ENCODE data around the gene CD2.

Gene CD2

DNA sequence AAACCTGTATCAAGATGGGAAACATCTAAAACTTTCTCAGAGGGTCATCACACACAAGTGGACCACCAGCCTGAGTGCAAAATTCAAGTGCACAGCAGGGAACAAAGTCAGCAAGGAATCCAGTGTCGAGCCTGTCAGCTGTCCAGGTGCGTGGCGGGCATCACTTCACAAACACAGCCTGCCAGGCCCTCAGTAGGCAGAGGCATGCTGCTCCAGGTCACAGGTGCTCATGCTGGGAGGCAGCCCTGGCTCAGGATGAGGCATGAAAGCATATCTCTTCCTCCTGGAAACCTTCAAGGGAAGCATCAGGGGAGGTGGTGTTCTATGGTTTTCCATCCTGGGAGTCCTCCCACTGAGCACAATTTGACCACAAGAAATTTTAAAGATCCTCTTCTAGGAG is 6.3 kb downstream of the CD2 start:
- no peak for DNase-seq
- TF ChIP-seq POLR2A (IDR thresholded peaks at IDR 0.05; ENCODE audit: low read length) (no peak), GATA1 (IDR thresholded peaks at IDR 0.05; ENCODE audit: low read depth, low read length) (no peak)

DNA sequence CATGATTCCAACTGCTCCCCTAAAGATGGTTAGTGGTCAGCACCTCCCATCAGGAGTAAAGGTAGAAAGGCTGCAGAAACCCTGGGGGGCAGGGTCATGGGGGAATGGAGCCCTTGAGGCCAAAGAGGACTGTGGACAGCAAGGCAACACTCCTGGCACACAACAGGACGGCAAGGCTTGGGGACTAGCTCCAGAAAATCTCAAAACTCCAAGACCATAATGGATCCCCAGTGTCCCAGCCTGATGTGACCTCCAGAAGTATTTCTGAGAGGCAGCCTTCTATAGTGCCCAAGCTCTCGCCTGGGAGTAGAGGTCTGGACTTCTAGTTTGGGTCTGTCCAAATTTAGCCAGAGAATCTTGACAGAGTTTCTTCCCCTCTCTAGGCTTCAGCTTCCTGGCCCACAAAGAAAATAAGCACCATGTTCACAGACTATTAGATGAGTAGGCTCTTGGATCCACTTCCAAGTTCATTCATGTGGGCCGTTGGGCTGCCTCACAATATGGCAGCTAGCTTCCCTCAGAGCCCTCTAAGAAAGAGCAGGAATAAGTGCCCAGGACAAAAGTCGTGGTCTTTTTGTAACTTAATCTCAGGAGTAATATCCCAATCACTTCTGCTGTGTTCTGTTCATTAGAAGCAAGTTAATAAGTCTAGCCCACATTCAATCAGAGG is 6.9 kb downstream of the CD2 start:
- TF ChIP-seq GATA1 (IDR thresholded peaks at IDR 0.05; ENCODE audit: low read depth, low read length) (no peak), POLR2A (IDR thresholded peaks at IDR 0.05; ENCODE audit: low read length) (no peak)
- no peak for DNase-seq

DNA sequence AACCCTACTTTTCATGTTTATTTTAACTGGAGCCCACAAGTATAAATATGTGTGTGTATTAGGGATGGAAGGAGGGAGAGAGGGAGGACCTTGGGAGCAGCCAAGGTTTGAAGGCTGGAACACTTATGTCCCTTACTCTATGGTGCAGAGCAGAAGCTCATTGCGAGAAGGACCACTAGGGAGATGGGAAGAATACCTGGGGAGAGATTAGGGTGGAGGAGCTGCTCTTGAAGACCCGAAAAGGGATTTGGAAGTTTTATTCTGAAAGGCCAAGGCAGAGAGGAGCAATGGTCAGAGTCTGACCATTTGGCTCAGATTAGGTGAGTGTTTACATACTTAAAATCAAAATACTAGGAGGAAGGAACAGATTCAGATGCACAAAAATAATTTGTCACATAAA is 8.1 kb downstream of the CD2 start:
- TF ChIP-seq GATA1 (IDR thresholded peaks at IDR 0.05; ENCODE audit: low read depth, low read length) = no peak
- no peak for DNase-seq

DNA sequence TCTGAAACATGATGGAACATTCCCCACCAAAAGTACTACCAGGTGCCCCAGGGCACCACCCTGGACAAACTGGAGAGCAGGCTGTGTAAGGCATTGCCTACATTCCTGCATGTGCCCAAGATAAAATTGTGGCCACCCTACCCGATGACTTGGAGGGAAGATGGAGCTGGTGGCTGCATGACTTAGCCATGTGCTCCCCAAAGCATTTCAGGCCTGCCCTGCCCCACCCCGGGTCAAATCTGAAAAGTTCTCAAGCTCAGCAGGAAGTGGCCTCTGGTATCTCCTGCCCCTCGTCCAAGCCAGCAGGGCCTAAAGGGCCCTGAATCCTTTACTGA is 8.5 kb downstream of the CD2 start:
- no peak for DNase-seq
- TF ChIP-seq GATA1 (IDR thresholded peaks at IDR 0.05; ENCODE audit: low read depth, low read length) = no peak
- no peak for TF ChIP-seq POLR2A (IDR thresholded peaks at IDR 0.05; ENCODE audit: low read length)

DNA sequence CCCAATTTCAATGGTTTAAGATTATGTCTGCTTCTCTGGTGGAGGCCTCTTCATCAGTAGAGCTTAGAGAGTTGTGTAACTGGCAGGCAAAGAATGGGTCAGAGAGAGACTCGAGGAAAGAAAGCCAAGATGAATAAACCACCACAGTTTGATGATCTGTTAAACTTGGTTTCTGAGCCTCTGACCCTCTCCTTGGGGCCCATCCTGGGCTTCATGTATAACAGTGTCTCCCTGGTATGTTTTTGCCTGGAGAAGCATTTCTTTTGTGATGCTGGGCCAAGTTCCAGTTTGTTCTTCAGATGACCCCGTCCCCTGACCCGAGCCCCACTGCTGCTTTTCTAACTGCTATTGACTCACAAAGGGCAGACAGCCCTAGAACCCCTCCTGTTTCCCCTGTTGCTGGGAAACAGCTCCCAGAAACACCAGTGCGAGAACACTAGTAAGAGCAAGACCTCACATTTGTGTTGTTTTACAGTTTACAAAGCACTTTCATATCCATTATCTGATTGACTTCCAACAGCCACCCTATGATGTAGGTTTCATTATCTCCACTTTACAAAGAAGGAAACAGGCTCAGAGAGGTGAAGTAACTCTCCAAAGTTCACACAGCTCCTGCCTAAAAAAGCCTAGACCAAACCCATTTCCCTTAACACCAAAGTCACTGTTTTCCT is 9.0 kb downstream of the CD2 start:
- TF ChIP-seq POLR2A (IDR thresholded peaks at IDR 0.05; ENCODE audit: low read length) (no peak), GATA1 (IDR thresholded peaks at IDR 0.05; ENCODE audit: low read depth, low read length) (no peak)
- no peak for DNase-seq

DNA sequence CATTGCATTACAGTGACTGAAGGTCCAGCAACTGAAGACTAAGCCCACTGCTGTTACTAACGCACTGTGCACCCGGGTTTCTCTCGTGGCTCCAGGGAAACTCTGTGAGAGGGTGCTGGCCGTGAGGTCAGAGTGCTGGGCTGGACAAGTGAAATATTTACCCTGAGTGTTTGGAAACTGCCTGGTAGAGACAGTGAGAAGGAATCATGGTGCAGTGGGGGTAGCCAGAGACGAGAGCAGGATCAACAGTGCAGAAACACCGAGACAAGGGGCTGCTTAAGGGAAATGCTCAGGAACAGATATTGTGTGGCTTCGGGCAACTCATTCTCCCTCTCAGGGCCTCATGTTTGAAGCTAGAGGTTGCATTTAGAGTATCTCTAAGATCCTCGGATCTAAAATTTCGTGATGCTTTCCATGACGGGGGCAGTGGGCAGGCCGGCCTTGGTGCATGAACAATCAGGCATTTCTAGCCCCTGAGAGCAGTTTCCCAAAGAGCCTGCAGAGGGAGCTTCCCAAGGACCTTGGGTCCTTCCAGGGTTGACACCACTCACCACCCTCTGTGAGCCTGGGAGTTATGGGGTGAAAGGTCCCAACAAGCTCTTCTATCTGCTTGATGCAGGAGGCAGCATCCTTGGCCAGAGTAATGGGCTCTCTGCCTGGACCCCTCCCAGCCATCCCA is 9.7 kb downstream of the CD2 start:
- TF ChIP-seq POLR2A (IDR thresholded peaks at IDR 0.05; ENCODE audit: low read length) (no peak), GATA1 (IDR thresholded peaks at IDR 0.05; ENCODE audit: low read depth, low read length) (no peak)
- peak in 1 of 2 experiments; percentile 22 for DNase-seq

DNA sequence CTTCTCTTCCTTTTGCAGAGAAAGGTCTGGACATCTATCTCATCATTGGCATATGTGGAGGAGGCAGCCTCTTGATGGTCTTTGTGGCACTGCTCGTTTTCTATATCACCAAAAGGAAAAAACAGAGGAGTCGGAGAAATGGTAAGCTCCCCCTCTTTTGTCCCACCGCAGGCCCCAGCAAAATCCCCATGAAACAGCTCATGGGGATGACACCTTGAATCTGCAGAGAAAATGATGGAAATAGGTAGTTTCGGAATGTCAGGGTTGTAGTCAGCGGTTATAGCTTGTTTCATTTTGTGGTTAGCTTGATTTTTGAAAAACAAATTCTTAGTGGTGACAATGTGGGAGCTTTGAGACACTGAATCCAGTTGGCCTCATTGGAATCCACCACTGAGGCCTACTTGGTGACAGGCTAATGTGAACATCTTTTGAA is 10.3 kb downstream of the CD2 start:
- no peak for DNase-seq

DNA sequence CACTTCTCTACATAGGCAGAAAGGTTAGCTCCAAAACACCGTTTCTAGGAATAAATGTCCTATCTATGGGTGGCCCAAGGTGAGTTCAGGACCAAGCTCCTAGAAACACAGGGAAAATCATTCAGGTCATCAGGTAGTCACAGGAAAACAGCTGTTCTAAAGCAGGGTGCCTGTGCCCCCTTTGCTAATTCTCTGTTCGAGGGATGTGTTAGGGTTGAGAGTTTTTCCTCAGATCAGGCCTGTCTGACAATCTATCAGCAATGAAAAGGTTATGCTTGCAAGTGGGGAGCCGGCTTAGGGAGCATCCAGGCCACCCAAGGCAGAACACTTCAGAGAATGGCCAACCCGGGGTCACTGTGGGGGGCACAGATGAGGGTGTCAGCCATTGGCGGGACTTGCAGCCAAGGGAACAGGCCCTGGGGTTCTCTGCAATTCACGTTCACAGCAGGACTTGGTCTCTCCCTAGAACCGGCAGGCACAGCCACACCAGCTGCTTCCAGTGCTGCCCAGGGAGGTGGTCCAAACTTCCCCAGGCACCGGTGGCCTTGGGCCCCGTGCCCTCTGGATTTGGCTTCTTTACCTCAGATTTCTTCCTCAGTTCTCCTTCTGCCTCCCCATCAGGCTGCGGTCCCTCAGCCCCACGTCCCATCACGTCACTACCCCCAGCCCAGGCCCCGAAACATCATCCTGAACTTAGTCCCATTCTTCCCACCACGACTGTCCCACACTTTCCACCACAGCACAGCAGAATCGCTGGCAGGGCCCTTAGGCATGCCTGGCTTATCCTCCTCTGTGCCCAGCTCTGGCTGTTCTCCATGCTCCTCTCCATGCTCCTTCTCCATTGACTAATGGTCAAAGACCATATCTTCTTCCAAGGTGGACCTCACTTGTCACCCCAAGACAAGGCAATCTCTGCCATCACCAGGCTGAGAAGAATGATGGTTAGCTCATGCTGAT is 11.0 kb downstream of the CD2 start:
- no peak for DNase-seq
- no peak for TF ChIP-seq POLR2A (IDR thresholded peaks at IDR 0.05; ENCODE audit: low read length)
- no peak for TF ChIP-seq GATA1 (IDR thresholded peaks at IDR 0.05; ENCODE audit: low read depth, low read length)

More for the DNA sequence above, 10.3 kb downstream of the CD2 start:
- TF ChIP-seq POLR2A (IDR thresholded peaks at IDR 0.05; ENCODE audit: low read length) = no peak
- TF ChIP-seq GATA1 (IDR thresholded peaks at IDR 0.05; ENCODE audit: low read depth, low read length) = no peak

DNA sequence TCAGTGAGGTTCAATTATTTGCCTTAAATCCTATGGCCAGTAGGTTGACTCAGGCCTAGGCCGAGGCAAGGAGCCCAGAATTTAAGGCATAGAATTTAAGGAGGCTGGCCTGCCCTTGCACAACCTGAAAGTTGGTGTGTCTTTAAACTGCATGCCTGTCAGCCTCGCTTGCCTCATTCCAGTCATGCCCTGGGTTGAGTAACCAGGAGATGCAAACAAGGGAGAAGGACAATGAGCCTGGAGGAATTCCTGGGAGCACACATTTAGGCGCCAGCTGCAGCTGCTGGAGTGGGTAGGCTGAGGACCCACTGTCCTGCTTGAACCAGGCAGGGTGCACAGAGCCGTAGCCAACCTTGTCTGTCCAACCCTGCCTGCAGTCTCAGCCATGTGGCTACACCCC is 11.7 kb downstream of the CD2 start:
- no peak for TF ChIP-seq POLR2A (IDR thresholded peaks at IDR 0.05; ENCODE audit: low read length)
- TF ChIP-seq GATA1 (IDR thresholded peaks at IDR 0.05; ENCODE audit: low read depth, low read length) = no peak
- DNase-seq = no peak

DNA sequence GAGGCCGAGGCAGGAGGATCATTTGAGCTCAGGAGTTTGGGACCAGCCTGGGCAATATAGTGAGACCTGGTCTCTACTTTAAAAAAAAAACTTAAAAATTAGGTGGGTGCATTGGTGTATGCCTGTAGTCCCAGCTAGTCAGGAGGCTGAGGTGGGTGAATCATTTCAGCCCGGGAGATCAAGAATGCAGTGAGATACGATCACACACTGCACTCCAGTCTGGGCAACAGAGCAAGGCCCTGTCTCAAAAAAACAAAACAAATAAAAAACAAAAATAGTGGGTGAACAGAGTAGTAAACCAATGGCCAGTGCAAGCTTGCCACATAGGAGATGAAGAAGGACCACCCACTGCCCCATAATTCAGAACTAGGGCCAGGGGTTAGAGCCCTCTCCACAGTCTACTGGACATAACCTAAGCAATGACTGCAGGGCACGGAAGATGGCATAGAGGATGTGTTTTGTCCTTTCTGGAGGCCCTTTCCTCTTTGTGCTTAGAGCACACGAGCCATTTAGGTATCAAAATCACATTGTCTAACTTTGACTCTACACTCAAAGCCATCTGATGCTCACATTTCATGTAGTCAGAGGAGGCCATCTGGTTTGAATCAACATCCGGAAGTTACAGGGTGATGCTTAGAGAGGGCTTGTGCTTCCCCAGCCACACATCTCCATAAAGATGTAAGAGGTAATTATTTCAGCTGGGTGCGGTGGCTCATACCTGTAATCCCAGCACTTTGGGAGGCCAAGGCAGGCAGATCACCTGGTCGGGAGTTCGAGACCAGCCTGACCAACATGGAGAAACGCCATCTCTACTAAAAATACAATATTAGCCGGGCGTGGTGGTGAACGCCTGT is 12.6 kb downstream of the CD2 start:
- DNase-seq = no peak
- TF ChIP-seq POLR2A (IDR thresholded peaks at IDR 0.05; ENCODE audit: low read length) = no peak
- TF ChIP-seq GATA1 (IDR thresholded peaks at IDR 0.05; ENCODE audit: low read depth, low read length) = no peak

DNA sequence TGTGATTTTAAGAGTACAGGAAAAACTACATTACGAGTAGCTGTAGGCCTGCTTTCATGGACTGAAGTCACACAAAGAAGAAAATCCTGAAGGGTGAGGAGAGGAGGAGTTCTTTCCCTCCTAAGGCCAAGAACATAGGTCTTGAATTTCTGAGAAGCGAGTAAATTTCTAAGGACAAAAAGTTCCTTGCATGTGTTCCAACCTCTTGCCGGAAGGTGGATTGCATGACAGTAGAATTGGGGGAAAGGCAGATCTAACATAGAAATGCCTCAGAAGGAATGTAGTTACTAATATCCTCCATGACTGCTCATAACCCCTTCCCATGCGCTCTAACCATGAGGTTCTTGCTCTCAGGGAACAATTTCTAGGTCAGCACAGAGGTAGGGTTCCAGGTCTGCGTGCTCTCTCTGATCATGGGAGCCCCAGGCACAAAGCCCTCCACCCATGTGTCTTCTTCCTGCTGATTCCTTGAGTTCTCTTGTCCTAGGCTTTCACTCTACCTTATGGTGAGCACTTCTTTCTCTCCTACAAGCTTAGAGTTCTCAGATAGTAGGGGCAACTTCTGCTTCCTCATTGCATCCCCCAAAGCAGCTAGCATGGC is 13.7 kb downstream of the CD2 start:
- DNase-seq = no peak
- TF ChIP-seq POLR2A (IDR thresholded peaks at IDR 0.05; ENCODE audit: low read length) (no peak), GATA1 (IDR thresholded peaks at IDR 0.05; ENCODE audit: low read depth, low read length) (no peak)

DNA sequence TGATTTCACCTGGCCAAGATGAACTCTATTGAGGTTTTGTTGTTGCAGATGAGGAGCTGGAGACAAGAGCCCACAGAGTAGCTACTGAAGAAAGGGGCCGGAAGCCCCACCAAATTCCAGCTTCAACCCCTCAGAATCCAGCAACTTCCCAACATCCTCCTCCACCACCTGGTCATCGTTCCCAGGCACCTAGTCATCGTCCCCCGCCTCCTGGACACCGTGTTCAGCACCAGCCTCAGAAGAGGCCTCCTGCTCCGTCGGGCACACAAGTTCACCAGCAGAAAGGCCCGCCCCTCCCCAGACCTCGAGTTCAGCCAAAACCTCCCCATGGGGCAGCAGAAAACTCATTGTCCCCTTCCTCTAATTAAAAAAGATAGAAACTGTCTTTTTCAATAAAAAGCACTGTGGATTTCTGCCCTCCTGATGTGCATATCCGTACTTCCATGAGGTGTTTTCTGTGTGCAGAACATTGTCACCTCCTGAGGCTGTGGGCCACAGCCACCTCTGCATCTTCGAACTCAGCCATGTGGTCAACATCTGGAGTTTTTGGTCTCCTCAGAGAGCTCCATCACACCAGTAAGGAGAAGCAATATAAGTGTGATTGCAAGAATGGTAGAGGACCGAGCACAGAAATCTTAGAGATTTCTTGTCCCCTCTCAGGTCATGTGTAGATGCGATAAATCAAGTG is 14.3 kb downstream of the CD2 start:
- DNase-seq = no peak
- TF ChIP-seq GATA1 (IDR thresholded peaks at IDR 0.05; ENCODE audit: low read depth, low read length) (no peak), POLR2A (IDR thresholded peaks at IDR 0.05; ENCODE audit: low read length) (no peak)

All from erythroblast (primary cell).